AG10803 (cell line): ENCODE measurements around the gene SKIDA1.

ENCODE experiments used
- DNase-seq: peaks from one replicate; pipeline ENCODE4 v3.0.0; 2010; ENCODE audit warnings: low read depth
- H3K4me3 ChIP-seq: 2 replicates; pipeline ENCODE4 v1.5.1; 2011; ENCODE audit warnings: mild to moderate bottlenecking, low read length, control low read depth
- TF ChIP-seq, protein P1 (sequence below): conservative IDR thresholded peaks from 2 replicates; pipeline ENCODE4 v1.5.1; 2011; ENCODE audit warnings: mild to moderate bottlenecking, low read length, control low read depth, inconsistent platforms

The SKIDA1 gene

GRCh38 chr10:21490711-21491105 is 34.8 kb downstream of the SKIDA1 start:
- no peak for DNase-seq
- no peak overlapping the region for H3K4me3 ChIP-seq
- TF ChIP-seq, protein P1, sequence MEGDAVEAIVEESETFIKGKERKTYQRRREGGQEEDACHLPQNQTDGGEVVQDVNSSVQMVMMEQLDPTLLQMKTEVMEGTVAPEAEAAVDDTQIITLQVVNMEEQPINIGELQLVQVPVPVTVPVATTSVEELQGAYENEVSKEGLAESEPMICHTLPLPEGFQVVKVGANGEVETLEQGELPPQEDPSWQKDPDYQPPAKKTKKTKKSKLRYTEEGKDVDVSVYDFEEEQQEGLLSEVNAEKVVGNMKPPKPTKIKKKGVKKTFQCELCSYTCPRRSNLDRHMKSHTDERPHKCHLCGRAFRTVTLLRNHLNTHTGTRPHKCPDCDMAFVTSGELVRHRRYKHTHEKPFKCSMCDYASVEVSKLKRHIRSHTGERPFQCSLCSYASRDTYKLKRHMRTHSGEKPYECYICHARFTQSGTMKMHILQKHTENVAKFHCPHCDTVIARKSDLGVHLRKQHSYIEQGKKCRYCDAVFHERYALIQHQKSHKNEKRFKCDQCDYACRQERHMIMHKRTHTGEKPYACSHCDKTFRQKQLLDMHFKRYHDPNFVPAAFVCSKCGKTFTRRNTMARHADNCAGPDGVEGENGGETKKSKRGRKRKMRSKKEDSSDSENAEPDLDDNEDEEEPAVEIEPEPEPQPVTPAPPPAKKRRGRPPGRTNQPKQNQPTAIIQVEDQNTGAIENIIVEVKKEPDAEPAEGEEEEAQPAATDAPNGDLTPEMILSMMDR: no peak

GRCh38 chr10:21490028-21490710 is 35.3 kb downstream of the SKIDA1 start:
- H3K4me3 ChIP-seq: no peak overlapping the region
- no peak for DNase-seq
- TF ChIP-seq, protein P1: no peak

DNA sequence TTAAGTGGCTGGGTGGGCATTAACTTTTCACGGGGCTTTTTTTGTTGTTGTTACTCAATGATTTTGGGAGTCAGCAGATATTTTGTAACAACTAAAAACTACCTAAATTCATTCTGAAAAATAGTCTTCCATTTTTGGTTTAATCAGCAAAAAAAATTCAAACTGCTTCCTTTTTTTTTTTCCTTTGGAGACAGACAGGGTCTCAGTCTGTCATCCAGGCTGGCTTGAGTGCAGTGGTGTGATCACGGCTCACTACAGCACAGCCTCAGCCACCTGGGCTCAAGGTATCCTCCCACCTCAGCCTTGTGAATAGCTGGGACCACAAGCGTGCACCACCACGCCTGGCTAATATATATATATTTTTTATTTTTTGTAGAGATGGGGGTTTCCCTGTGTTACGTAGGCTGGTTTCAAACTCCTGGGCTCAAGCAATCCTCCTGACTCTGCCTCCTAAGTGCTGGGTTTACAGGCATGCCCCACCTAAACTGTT is 36.5 kb downstream of the SKIDA1 start:
- TF ChIP-seq, protein P1: no peak
- no peak for DNase-seq
- no peak overlapping the region for H3K4me3 ChIP-seq

- no peak for DNase-seq
- no peak overlapping the region for H3K4me3 ChIP-seq
- TF ChIP-seq, protein P1: no peak
Measured at GRCh38 chr10:21488246-21488956, 37.1 kb downstream of the SKIDA1 start.

- H3K4me3 ChIP-seq: no peak overlapping the region
- no peak for DNase-seq
- TF ChIP-seq, protein P1: no peak
Measured at GRCh38 chr10:21487416-21488180, 37.9 kb downstream of the SKIDA1 start.

DNA sequence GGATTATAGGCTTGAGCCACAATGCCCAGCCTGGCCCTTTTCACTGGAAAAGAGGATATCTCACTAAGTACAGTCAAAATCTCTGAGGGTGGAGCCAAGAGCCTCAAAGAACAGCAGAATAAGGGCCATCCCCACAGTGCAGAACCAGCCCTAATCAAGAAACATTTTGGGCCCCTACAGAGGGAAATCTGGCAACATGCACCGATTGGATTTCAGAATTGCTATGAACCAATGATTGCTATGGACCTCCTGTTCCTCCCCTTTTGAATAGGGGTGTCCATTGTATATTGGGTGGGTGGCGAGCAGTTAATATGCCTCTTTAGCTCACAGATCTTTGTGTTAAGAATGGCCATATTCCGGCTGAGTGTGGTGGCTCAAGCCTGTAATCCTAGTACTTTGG is 42.7 kb downstream of the SKIDA1 start:
- H3K4me3 ChIP-seq: no peak overlapping the region
- TF ChIP-seq, protein P1: no peak
- DNase-seq: no peak
